IPS-20b (cell line): ENCODE measurements around the gene CLPTM1L.
A peak's percentile ranks its signal among the peaks of the same experiment; 100 is the strongest.
"Not testable (repeated sequence)": the region's sequence is repeated elsewhere in the genome, so short reads cannot be mapped to it uniquely, and the experiment has no call there.

ENCODE experiments used
- H3K27ac ChIP-seq: one replicate; pipeline ENCODE4 v1.5.1; 2013; ENCODE audit warnings: low read length
- H3K27me3 ChIP-seq: 2 replicates; pipeline ENCODE4 v1.6.1; 2013; ENCODE audit warnings: mild to moderate bottlenecking, low read length, inconsistent platforms; ENCODE audit not compliant: insufficient read depth
- H3K36me3 ChIP-seq: 2 replicates; pipeline ENCODE4 v1.6.1; 2013; ENCODE audit warnings: low read depth, mild to moderate bottlenecking, inconsistent platforms, low read length, moderate library complexity; ENCODE audit not compliant: insufficient read depth
- H3K4me1 ChIP-seq: 2 replicates; pipeline ENCODE4 v1.6.1; 2013; ENCODE audit warnings: mild to moderate bottlenecking, control low read depth, inconsistent platforms, low read length, moderate library complexity; ENCODE audit not compliant: insufficient read depth
- H3K4me3 ChIP-seq: 2 replicates; pipeline ENCODE4 v1.5.1; 2013; ENCODE audit warnings: mild to moderate bottlenecking, low read length, inconsistent platforms
- H3K9ac ChIP-seq: 2 replicates; pipeline ENCODE4 v1.6.1; 2013; ENCODE audit warnings: low read depth, mild to moderate bottlenecking, inconsistent platforms, low read length, moderate library complexity
- H3K9me3 ChIP-seq: 2 replicates; pipeline ENCODE4 v1.6.1; 2013; ENCODE audit warnings: mild to moderate bottlenecking, low read depth, low read length, inconsistent platforms; ENCODE audit not compliant: insufficient read depth

CLPTM1L gene

GRCh38 chr5:1297243-1297642, 47.7 kb downstream of the CLPTM1L start:
- no peaks in the 10 kb centered on the region for H3K9me3 ChIP-seq
- H3K36me3 ChIP-seq: no peaks in the 10 kb centered on the region
- no peak overlapping the region for H3K27ac ChIP-seq
- peaks cover 15% of the 10 kb centered on the region for H3K27me3 ChIP-seq
- H3K4me1 ChIP-seq: no peaks in the 10 kb centered on the region; the same call in 1 of the 2 replicates
- no peak overlapping the region for H3K4me3 ChIP-seq
- no peak overlapping the region for H3K9ac ChIP-seq

DNA sequence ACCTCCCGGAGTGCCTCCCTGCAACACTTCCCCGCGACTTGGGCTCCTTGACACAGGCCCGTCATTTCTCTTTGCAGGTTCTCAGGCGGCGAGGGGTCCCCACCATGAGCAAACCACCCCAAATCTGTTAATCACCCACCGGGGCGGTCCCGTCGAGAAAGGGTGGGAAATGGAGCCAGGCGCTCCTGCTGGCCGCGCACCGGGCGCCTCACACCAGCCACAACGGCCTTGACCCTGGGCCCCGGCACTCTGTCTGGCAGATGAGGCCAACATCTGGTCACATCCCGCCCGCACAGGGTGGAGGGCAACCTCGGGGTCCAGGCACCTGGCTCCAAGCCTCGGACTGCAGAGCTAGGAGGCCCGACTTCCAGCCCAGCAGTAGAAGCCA, 49.3 kb downstream of the CLPTM1L start:
- no peaks in the 10 kb centered on the region for H3K9me3 ChIP-seq
- no peaks in the 10 kb centered on the region; the same call in 1 of the 2 replicates for H3K4me1 ChIP-seq
- no peak overlapping the region for H3K27ac ChIP-seq
- H3K9ac ChIP-seq: no peak overlapping the region
- peak overlapping the region; percentile 70 for H3K4me3 ChIP-seq
- H3K27me3 ChIP-seq: peaks cover 15% of the 10 kb centered on the region
- no peaks in the 10 kb centered on the region for H3K36me3 ChIP-seq

- Histone ChIP-seq H3K4me1 (no peaks in the 10 kb centered on the region; the same call in 1 of the 2 replicates), H3K4me3 (peak within 1 kb of the TSS; percentile 70), H3K36me3 (no peaks in the 10 kb centered on the region), H3K9ac (no peak within 1 kb of the TSS; the same call in 1 of the 2 replicates), H3K27ac (no peak within 1 kb of the TSS), H3K27me3 (peaks cover 15% of the 10 kb centered on the region), H3K9me3 (no peaks in the 10 kb centered on the region)
These were observed 49.9 kb downstream of the CLPTM1L start, which contains the start of gene TERT for GRCh38 chr5:1294835-1295649. TERT (minus strand) TSS chr5:1295068; CDS start chr5:1294989, 79 bp downstream.

- H3K27me3 ChIP-seq: peaks cover 15% of the 10 kb centered on the region
- no peaks in the 10 kb centered on the region; the same call in 1 of the 2 replicates for H3K4me1 ChIP-seq
- no peaks in the 10 kb centered on the region for H3K9me3 ChIP-seq
- no peaks in the 10 kb centered on the region for H3K36me3 ChIP-seq
- peak overlapping the region; percentile 70; the same call in 1 of the 2 replicates for H3K4me3 ChIP-seq
- no peak overlapping the region; the same call in 1 of the 2 replicates for H3K9ac ChIP-seq
- no peak overlapping the region for H3K27ac ChIP-seq
These were observed 50.6 kb downstream of the CLPTM1L start for GRCh38 chr5:1294206-1294834.

DNA sequence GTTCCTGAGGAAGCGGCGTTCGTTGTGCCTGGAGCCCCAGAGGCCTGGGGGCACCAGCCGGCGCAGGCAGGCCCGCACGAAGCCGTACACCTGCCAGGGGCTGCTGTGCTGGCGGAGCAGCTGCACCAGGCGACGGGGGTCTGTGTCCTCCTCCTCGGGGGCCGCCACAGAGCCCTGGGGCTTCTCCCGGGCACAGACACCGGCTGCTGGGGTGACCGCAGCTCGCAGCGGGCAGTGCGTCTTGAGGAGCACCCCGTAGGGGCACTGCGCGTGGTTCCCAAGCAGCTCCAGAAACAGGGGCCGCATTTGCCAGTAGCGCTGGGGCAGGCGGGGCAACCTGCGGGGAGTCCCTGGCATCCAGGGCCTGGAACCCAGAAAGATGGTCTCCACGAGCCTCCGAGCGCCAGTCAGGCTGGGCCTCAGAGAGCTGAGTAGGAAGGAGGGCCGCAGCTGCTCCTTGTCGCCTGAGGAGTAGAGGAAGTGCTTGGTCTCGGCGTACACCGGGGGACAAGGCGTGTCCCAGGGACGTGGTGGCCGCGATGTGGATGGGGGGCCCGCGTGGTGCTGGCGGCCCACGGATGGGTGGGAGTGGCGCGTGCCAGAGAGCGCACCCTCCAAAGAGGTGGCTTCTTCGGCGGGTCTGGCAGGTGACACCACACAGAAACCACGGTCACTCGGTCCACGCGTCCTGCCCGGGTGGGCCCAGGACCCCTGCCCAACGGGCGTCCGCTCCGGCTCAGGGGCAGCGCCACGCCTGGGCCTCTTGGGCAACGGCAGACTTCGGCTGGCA, 51.3 kb downstream of the CLPTM1L start:
- no peak overlapping the region for H3K27ac ChIP-seq

GRCh38 chr5:1292846-1293415, 52.0 kb downstream of the CLPTM1L start:
- H3K9me3 ChIP-seq: no peaks in the 10 kb centered on the region
- H3K9ac ChIP-seq: no peak overlapping the region
- no peaks in the 10 kb centered on the region; the same call in 1 of the 2 replicates for H3K4me1 ChIP-seq
- no peak overlapping the region for H3K4me3 ChIP-seq
- peaks cover 15% of the 10 kb centered on the region for H3K27me3 ChIP-seq
- H3K36me3 ChIP-seq: no peaks in the 10 kb centered on the region
- H3K27ac ChIP-seq: no peak overlapping the region

More for the DNA sequence above, 51.3 kb downstream of the CLPTM1L start:
- Histone ChIP-seq H3K9me3 (no peaks in the 10 kb centered on the region), H3K27me3 (peaks cover 15% of the 10 kb centered on the region), H3K4me3 (no peak overlapping the region), H3K36me3 (no peaks in the 10 kb centered on the region), H3K9ac (no peak overlapping the region), H3K4me1 (no peaks in the 10 kb centered on the region; the same call in 1 of the 2 replicates)

- H3K9ac ChIP-seq: no peak overlapping the region
- no peak overlapping the region for H3K4me3 ChIP-seq
- no peaks in the 10 kb centered on the region; the same call in 1 of the 2 replicates for H3K4me1 ChIP-seq
- peaks cover 15% of the 10 kb centered on the region for H3K27me3 ChIP-seq
- no peak overlapping the region for H3K27ac ChIP-seq
- no peaks in the 10 kb centered on the region for H3K9me3 ChIP-seq
- no peaks in the 10 kb centered on the region for H3K36me3 ChIP-seq
These were observed 52.8 kb downstream of the CLPTM1L start for GRCh38 chr5:1292139-1292538.

GRCh38 chr5:1291611-1292080, 53.3 kb downstream of the CLPTM1L start:
- Histone ChIP-seq H3K4me3 (no peak overlapping the region), H3K4me1 (no peaks in the 10 kb centered on the region; the same call in 1 of the 2 replicates), H3K9ac (no peak overlapping the region), H3K27ac (no peak overlapping the region), H3K9me3 (no peaks in the 10 kb centered on the region), H3K36me3 (no peaks in the 10 kb centered on the region), H3K27me3 (peaks cover 15% of the 10 kb centered on the region)

DNA sequence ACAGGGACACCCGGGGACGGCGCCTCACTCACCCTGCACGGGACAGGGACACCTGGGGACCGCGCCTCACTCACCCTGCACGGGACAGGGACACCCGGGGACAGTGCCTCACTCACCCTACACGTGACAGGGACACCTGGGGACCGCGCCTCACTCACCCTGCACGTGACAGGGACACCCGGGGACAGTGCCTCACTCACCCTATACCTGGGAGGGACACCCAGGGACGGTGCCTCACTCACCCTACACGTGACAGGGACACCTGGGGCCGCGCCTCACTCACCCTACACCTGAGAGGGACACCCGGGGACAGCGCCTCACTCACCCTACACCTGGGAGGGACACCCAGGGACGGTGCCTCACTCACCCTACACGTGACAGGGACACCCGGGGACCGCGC, 53.9 kb downstream of the CLPTM1L start:
- not testable (repeated sequence) for H3K4me3 ChIP-seq, H3K27ac ChIP-seq, H3K9me3 ChIP-seq, H3K36me3 ChIP-seq, H3K4me1 ChIP-seq, H3K27me3 ChIP-seq, H3K9ac ChIP-seq

DNA sequence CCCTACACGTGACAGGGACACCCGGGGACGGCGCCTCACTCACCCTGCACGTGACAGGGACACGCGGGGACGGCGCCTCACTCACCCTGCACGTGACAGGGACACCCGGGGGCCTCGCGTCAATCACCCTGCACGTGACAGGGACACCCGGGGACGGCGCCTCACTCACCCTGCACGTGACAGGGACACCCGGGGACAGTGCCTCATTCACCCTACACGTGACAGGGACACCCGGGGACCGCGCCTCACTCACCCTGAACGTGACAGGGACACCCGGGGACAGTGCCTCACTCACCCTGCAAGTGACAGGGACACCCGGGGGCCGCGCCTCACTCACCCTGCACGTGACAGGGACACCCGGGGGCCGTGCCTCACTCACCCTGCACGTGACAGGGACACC, 55.3 kb downstream of the CLPTM1L start:
- H3K4me3 ChIP-seq, H3K27ac ChIP-seq, H3K9me3 ChIP-seq, H3K36me3 ChIP-seq, H3K9ac ChIP-seq, H3K4me1 ChIP-seq, H3K27me3 ChIP-seq: not testable (repeated sequence)
